Right atrium auricular region (tissue), 2 donors: Measurements from ENCODE around the gene ZNF132. TPM values are rescaled to one million over a fixed set of nuclear protein-coding genes. Genes with fewer than 3 reads are reported as not detected.

Experiments used
- DNase-seq: peaks from one replicate; pipeline ENCODE4 v3.0.0-alpha.2; 2019; ENCODE audit warnings: low spot score
- H3K27ac ChIP-seq, 2 donors: fragments of 200-600 bp; sonication (generic); 1 replicate in 1 of 2; 2 replicates in 1 of 2; pipeline ENCODE4 v1.5.1; 2016 to 2019
- H3K27me3 ChIP-seq, 2 donors: fragments of 200-600 bp; sonication (generic); one replicate each; pipeline versions ENCODE4 v1.5.1 to v1.6.0; 2017 to 2019
- H3K36me3 ChIP-seq: fragments of 200-600 bp; sonication (generic); one replicate; pipeline ENCODE4 v1.5.1; 2016
- H3K4me1 ChIP-seq, 2 donors: fragments of 200-600 bp; sonication (generic); one replicate each; pipeline versions ENCODE4 v1.5.1 to v1.6.0; 2017 to 2019
- H3K4me3 ChIP-seq, 2 donors: fragments of 200-600 bp; sonication (generic); 1 replicate in 1 of 2; 2 replicates in 1 of 2; pipeline ENCODE4 v1.5.1; 2017 to 2019; ENCODE audit warnings: mild to moderate bottlenecking in 1 of 2, moderate library complexity in 1 of 2
- H3K9me3 ChIP-seq, 2 donors: fragments of 200-600 bp; sonication (generic); one replicate each; pipeline ENCODE4 v1.5.1; 2019
- total RNA-seq, 2 donors: library from RNA; depleted of rRNA; stranded (reverse); fragments of >200 nt; gene quantifications; one replicate each; pipeline ENCODE4 v1.1.0, GENCODE V29; 2016
- TF ChIP-seq, protein P1 (sequence below), 2 donors: fragments of 200-600 bp; sonication (generic); IDR thresholded peaks; one replicate each; pipeline ENCODE4 v1.5.1; 2019; ENCODE audit warnings: antibody characterized with exemption in 2 of 2

The ZNF132 gene
- total RNA-seq, 2 donors from 2014 or later: 2.7 to 3.1 TPM

DNA sequence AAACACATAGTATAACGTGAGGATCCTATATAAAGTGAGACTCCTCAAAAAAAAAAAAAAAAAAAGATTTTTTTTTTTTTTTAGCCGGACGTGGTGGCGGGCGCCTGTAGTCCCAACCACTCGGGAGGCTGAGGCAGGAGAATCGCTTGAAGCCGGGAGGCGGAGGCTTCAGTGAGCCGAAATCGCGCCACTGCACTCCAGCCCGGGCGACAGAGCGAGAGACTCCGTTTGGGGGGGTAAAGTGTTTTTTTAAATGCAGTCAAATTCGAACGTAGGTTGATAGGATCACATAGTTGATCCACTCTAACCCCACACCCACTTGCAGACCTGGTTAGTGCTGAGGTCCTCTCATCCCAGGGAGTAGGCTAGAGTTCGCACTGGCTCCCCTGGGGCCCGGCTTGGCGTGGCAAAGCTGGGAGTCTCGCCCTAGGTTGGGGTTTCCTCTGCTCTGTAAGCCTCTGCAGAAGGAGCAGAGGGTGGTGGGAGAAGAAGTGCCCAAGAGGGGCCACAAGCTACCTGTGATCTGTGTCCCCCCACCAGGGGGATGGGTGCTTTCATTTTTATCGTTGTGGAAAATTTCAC, 38.0 kb downstream of the ZNF132 start:
- Histone ChIP-seq H3K4me1 (peaks cover 0 to 20% of the 10 kb centered on the region in 2 donors), H3K27ac (peak overlapping the region in 1 of 2 donors; percentile 69), H3K4me3 (peak overlapping the region; percentile 41 to 65), H3K36me3 (no peaks in the 10 kb centered on the region), H3K27me3 (peaks cover 1 to 2% of the 10 kb centered on the region in 2 donors), H3K9me3 (no peaks in the 10 kb centered on the region)
- TF ChIP-seq, protein P1, sequence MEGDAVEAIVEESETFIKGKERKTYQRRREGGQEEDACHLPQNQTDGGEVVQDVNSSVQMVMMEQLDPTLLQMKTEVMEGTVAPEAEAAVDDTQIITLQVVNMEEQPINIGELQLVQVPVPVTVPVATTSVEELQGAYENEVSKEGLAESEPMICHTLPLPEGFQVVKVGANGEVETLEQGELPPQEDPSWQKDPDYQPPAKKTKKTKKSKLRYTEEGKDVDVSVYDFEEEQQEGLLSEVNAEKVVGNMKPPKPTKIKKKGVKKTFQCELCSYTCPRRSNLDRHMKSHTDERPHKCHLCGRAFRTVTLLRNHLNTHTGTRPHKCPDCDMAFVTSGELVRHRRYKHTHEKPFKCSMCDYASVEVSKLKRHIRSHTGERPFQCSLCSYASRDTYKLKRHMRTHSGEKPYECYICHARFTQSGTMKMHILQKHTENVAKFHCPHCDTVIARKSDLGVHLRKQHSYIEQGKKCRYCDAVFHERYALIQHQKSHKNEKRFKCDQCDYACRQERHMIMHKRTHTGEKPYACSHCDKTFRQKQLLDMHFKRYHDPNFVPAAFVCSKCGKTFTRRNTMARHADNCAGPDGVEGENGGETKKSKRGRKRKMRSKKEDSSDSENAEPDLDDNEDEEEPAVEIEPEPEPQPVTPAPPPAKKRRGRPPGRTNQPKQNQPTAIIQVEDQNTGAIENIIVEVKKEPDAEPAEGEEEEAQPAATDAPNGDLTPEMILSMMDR (IDR thresholded peaks at IDR 0.05): no peak
- no peak for DNase-seq

- peaks cover 6% of the 10 kb centered on the region in 2 donors for H3K27me3 ChIP-seq
- peak; percentile 99 for DNase-seq
- H3K4me3 ChIP-seq: peak overlapping the region; percentile 41 to 65
- H3K9me3 ChIP-seq: no peaks in the 10 kb centered on the region
- H3K36me3 ChIP-seq: no peaks in the 10 kb centered on the region
- peaks cover 0 to 20% of the 10 kb centered on the region in 2 donors for H3K4me1 ChIP-seq
- peak overlapping the region; percentile 60 to 69 for H3K27ac ChIP-seq
- TF ChIP-seq, protein P1 (IDR thresholded peaks at IDR 0.05): peak in 1 of 2 donors; percentile 28
These were observed 38.8 kb downstream of the ZNF132 start for GRCh38 chr19:58400916-58401839.

- peaks cover 0 to 27% of the 10 kb centered on the region in 2 donors for H3K4me1 ChIP-seq
- peaks cover 6 to 12% of the 10 kb centered on the region in 2 donors for H3K27me3 ChIP-seq
- no peak overlapping the region for H3K27ac ChIP-seq
These were observed 39.5 kb downstream of the ZNF132 start for GRCh38 chr19:58400316-58400915.

GRCh38 chr19:58399903-58400302, 40.0 kb downstream of the ZNF132 start:
- TF ChIP-seq, protein P1 (IDR thresholded peaks at IDR 0.05): no peak
- no peak overlapping the region for H3K27ac ChIP-seq
- peaks cover 3% of the 10 kb centered on the region for H3K36me3 ChIP-seq
- no peaks in the 10 kb centered on the region for H3K9me3 ChIP-seq
- DNase-seq: no peak
- H3K4me1 ChIP-seq: peaks cover 0 to 27% of the 10 kb centered on the region in 2 donors
- H3K4me3 ChIP-seq: no peak overlapping the region
- peaks cover 6 to 12% of the 10 kb centered on the region in 2 donors for H3K27me3 ChIP-seq

More at GRCh38 chr19:58400316-58400915, 39.5 kb downstream of the ZNF132 start:
- Histone ChIP-seq H3K9me3 (no peaks in the 10 kb centered on the region), H3K4me3 (peak overlapping the region; percentile 41 to 65), H3K36me3 (no peaks in the 10 kb centered on the region)
- TF ChIP-seq, protein P1 (IDR thresholded peaks at IDR 0.05): no peak
- no peak for DNase-seq

DNA sequence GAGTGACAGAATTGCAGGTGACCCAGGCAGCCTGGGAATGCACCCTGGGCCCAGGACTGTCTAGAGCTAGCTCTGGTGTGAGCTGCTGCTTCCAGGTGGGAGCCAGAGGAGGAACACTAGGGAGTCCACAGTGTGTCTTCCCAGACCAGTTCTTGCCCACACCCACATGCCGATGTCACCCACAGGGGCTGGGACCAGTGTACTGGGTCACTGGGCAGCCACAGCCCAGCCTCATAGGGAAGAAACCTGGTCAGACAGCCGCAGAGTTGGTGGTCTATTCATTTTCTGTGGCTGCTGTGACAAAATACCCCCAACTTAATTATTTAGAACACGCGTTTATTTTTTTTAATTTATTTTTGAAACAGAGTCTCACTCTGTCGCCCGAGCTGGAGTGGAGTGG, 41.4 kb downstream of the ZNF132 start:
- H3K4me1 ChIP-seq: peaks cover 0 to 27% of the 10 kb centered on the region in 2 donors
- no peaks in the 10 kb centered on the region for H3K9me3 ChIP-seq
- peaks cover 6 to 12% of the 10 kb centered on the region in 2 donors for H3K27me3 ChIP-seq
- TF ChIP-seq, protein P1 (IDR thresholded peaks at IDR 0.05): no peak
- H3K36me3 ChIP-seq: peaks cover 16% of the 10 kb centered on the region
- DNase-seq: no peak
- no peak overlapping the region for H3K4me3 ChIP-seq
- no peak overlapping the region for H3K27ac ChIP-seq
